GM12891 (cell line): ENCODE data around the gene CHPF.

Source experiments
- PAX5 ChIP-seq: IDR thresholded peaks from 2 replicates; pipeline ENCODE4 v1.6.1; 2011; ENCODE audit warnings: low read length, moderate library complexity, mild to moderate bottlenecking; ENCODE audit not compliant: insufficient read depth, severe bottlenecking
- POLR2A ChIP-seq: IDR thresholded peaks from 2 replicates; pipeline ENCODE4 v1.6.1; 2011; ENCODE audit warnings: low read depth, low read length, control low read depth
- POLR2AphosphoS5 ChIP-seq: IDR thresholded peaks from 2 replicates; pipeline ENCODE4 v1.6.1; 2011; ENCODE audit warnings: low read depth, low read length, control low read depth
- POU2F2 ChIP-seq: IDR thresholded peaks from 2 replicates; pipeline ENCODE4 v1.6.1; 2011; ENCODE audit warnings: low read depth, mild to moderate bottlenecking, control low read depth, low read length, moderate library complexity
- TAF1 ChIP-seq: IDR thresholded peaks from 2 replicates; pipeline ENCODE4 v1.6.1; 2011; ENCODE audit warnings: low read depth, low read length, control low read depth

- TF ChIP-seq POLR2AphosphoS5 (no peak), POLR2A (no peak), POU2F2 (no peak), TAF1 (no peak), PAX5 (no peak)
Observed at GRCh38 chr2:219562049-219563020, 18.7 kb upstream of the CHPF start.
